Measurements from ENCODE around the gene MB21D2.

Gene MB21D2

GRCh38 chr3:192826214-192827006 lies 91.2 kb downstream of the MB21D2 start:
- H3K4me1 Mint-ChIP-seq (ENCODE audit: low read depth in 2 of 2), result peaks cover 0 to under 1% of the 10 kb centered on the region in 2 donors
- H3K9me3 Mint-ChIP-seq, result peaks cover 3 to 6% of the 10 kb centered on the region in 2 donors
- H3K36me3 Mint-ChIP-seq (ENCODE audit: insufficient read depth), result peaks cover 4% of the 10 kb centered on the region
- no peak for ATAC-seq (replicated peaks)
- H3K27me3 Mint-ChIP-seq, result no peaks in the 10 kb centered on the region
- no peak overlapping the region for H3K27ac Mint-ChIP-seq
- no peak overlapping the region for H3K4me3 Mint-ChIP-seq
- no peak for DNase-seq

- Mint-ChIP-seq H3K27me3 (no peaks in the 10 kb centered on the region), H3K36me3 (ENCODE audit: insufficient read depth) (peaks cover 4% of the 10 kb centered on the region), H3K4me1 (ENCODE audit: low read depth in 2 of 2) (no peaks in the 10 kb centered on the region), H3K9me3 (peaks cover 3 to 6% of the 10 kb centered on the region in 2 donors), H3K4me3 (no peak overlapping the region), H3K27ac (no peak overlapping the region)
- DNase-seq, result no peak
- ATAC-seq (replicated peaks), result no peak
These were observed 91.9 kb downstream of the MB21D2 start for GRCh38 chr3:192825657-192826200.

DNA sequence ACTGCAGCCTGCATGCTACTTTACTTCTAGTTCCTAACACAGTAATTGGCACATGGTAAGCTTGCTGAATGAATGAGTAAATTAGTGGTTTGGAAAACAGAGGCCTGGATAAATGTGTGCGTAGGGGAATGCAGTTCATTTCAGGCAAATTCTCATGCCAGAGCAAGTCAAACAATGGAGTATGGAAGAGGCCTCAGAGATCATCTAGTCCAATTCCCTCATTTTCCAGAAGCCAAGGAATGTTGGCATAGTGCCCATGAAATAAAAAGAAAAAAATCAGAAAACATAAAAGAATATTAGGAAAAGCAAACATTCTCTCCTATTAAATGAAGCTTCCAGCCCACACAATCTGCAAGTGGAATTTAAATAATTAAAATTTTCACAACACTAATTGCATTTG lies 92.4 kb downstream of the MB21D2 start:
- ATAC-seq (replicated peaks) (no peak), DNase-seq (no peak)
- no peaks in the 10 kb centered on the region for H3K27me3 Mint-ChIP-seq
- peaks cover 3 to 6% of the 10 kb centered on the region in 2 donors for H3K9me3 Mint-ChIP-seq
- H3K36me3 Mint-ChIP-seq (ENCODE audit: insufficient read depth), result peaks cover 8% of the 10 kb centered on the region
- H3K4me1 Mint-ChIP-seq (ENCODE audit: low read depth in 2 of 2), result no peaks in the 10 kb centered on the region
- no peak overlapping the region for H3K4me3 Mint-ChIP-seq
- no peak overlapping the region for H3K27ac Mint-ChIP-seq

DNA sequence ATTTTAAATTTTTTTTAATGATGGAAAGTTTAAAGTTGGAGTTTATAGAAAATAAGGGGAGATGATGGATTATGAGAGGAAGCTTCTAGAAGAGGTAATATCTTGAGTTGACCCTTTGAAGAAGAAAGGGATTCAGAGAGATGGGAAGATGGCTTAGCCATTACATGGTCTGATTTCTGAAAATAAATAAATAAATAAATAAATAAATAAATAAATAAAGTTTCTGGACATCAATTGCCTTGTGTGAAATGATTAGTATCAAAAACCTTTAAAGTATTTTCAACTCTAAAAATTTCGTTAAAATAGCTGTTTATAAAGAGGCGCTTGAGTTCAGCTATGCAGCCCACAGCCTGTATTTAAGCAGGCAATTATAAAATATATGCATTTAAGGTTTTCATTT lies 93.3 kb downstream of the MB21D2 start:
- H3K36me3 Mint-ChIP-seq (ENCODE audit: insufficient read depth), result peaks cover 8% of the 10 kb centered on the region
- H3K9me3 Mint-ChIP-seq, result peaks cover 3 to 6% of the 10 kb centered on the region in 2 donors
- ATAC-seq (replicated peaks) (no peak), DNase-seq (no peak)
- H3K27ac Mint-ChIP-seq, result no peak overlapping the region
- H3K4me1 Mint-ChIP-seq (ENCODE audit: low read depth in 2 of 2), result no peaks in the 10 kb centered on the region
- no peak overlapping the region for H3K4me3 Mint-ChIP-seq
- H3K27me3 Mint-ChIP-seq, result no peaks in the 10 kb centered on the region

GRCh38 chr3:192821161-192821560 lies 96.5 kb downstream of the MB21D2 start:
- H3K27me3 Mint-ChIP-seq, result no peaks in the 10 kb centered on the region
- H3K36me3 Mint-ChIP-seq (ENCODE audit: insufficient read depth), result peaks cover 4% of the 10 kb centered on the region
- peaks cover 0 to 8% of the 10 kb centered on the region in 2 donors for H3K4me1 Mint-ChIP-seq (ENCODE audit: low read depth in 2 of 2)
- ATAC-seq (replicated peaks) (no peak), DNase-seq (no peak)
- H3K4me3 Mint-ChIP-seq, result no peak overlapping the region
- peaks cover 0 to 1% of the 10 kb centered on the region in 2 donors for H3K9me3 Mint-ChIP-seq
- no peak overlapping the region for H3K27ac Mint-ChIP-seq

- no peak for ATAC-seq (replicated peaks)
- Mint-ChIP-seq H3K36me3 (ENCODE audit: insufficient read depth) (peaks cover 4% of the 10 kb centered on the region), H3K27me3 (no peaks in the 10 kb centered on the region), H3K4me3 (no peak overlapping the region), H3K9me3 (peaks cover 0 to 1% of the 10 kb centered on the region in 2 donors), H3K27ac (no peak overlapping the region), H3K4me1 (ENCODE audit: low read depth in 2 of 2) (peaks cover 0 to 8% of the 10 kb centered on the region in 2 donors)
- no peak for DNase-seq
These were observed 97.5 kb downstream of the MB21D2 start for GRCh38 chr3:192820161-192820560.

GRCh38 chr3:192819001-192819569 lies 98.6 kb downstream of the MB21D2 start:
- H3K4me1 Mint-ChIP-seq (ENCODE audit: low read depth in 2 of 2), result peaks cover 0 to 8% of the 10 kb centered on the region in 2 donors
- H3K9me3 Mint-ChIP-seq, result peaks cover 0 to 1% of the 10 kb centered on the region in 2 donors
- H3K27me3 Mint-ChIP-seq, result no peaks in the 10 kb centered on the region
- peak overlapping the region in 1 of 2 donors; percentile 7 for H3K27ac Mint-ChIP-seq
- ATAC-seq (replicated peaks) (peak; percentile 78), DNase-seq (no peak)
- H3K36me3 Mint-ChIP-seq (ENCODE audit: insufficient read depth), result peaks cover 7% of the 10 kb centered on the region
- H3K4me3 Mint-ChIP-seq, result no peak overlapping the region

- Mint-ChIP-seq H3K4me3 (no peak overlapping the region), H3K9me3 (peaks cover 0 to 1% of the 10 kb centered on the region in 2 donors), H3K4me1 (ENCODE audit: low read depth in 2 of 2) (peaks cover 0 to 8% of the 10 kb centered on the region in 2 donors), H3K36me3 (ENCODE audit: insufficient read depth) (peaks cover 7% of the 10 kb centered on the region), H3K27me3 (no peaks in the 10 kb centered on the region), H3K27ac (peak overlapping the region in 1 of 2 donors; percentile 20)
- no peak for ATAC-seq (replicated peaks)
- no peak for DNase-seq
These were observed 99.5 kb downstream of the MB21D2 start for GRCh38 chr3:192818126-192818525.

GRCh38 chr3:192817506-192817905 lies 100.2 kb downstream of the MB21D2 start:
- Mint-ChIP-seq H3K27ac (peak overlapping the region in 1 of 2 donors; percentile 20), H3K27me3 (no peaks in the 10 kb centered on the region), H3K9me3 (peaks cover 0 to 1% of the 10 kb centered on the region in 2 donors), H3K4me1 (ENCODE audit: low read depth in 2 of 2) (peaks cover 0 to 8% of the 10 kb centered on the region in 2 donors), H3K4me3 (no peak overlapping the region), H3K36me3 (ENCODE audit: insufficient read depth) (peaks cover 7% of the 10 kb centered on the region)
- DNase-seq (no peak), ATAC-seq (replicated peaks) (no peak)

GRCh38 chr3:192817053-192817452 lies 100.6 kb downstream of the MB21D2 start:
- H3K36me3 Mint-ChIP-seq (ENCODE audit: insufficient read depth), result peaks cover 7% of the 10 kb centered on the region
- H3K9me3 Mint-ChIP-seq, result peaks cover 0 to 1% of the 10 kb centered on the region in 2 donors
- peak overlapping the region in 1 of 2 donors; percentile 20 for H3K27ac Mint-ChIP-seq
- no peak overlapping the region for H3K4me3 Mint-ChIP-seq
- peaks cover 0 to 8% of the 10 kb centered on the region in 2 donors for H3K4me1 Mint-ChIP-seq (ENCODE audit: low read depth in 2 of 2)
- ATAC-seq (replicated peaks) (no peak), DNase-seq (no peak)
- H3K27me3 Mint-ChIP-seq, result no peaks in the 10 kb centered on the region

- Mint-ChIP-seq H3K9me3 (no peaks in the 10 kb centered on the region), H3K27me3 (no peaks in the 10 kb centered on the region), H3K36me3 (ENCODE audit: insufficient read depth) (peaks cover 7% of the 10 kb centered on the region), H3K4me3 (no peak overlapping the region), H3K27ac (no peak overlapping the region), H3K4me1 (ENCODE audit: low read depth in 2 of 2) (peaks cover 0 to 8% of the 10 kb centered on the region in 2 donors)
- peak; percentile 16 for ATAC-seq (replicated peaks)
- DNase-seq, result no peak
These were observed 101.3 kb downstream of the MB21D2 start for GRCh38 chr3:192816351-192816750.

DNA sequence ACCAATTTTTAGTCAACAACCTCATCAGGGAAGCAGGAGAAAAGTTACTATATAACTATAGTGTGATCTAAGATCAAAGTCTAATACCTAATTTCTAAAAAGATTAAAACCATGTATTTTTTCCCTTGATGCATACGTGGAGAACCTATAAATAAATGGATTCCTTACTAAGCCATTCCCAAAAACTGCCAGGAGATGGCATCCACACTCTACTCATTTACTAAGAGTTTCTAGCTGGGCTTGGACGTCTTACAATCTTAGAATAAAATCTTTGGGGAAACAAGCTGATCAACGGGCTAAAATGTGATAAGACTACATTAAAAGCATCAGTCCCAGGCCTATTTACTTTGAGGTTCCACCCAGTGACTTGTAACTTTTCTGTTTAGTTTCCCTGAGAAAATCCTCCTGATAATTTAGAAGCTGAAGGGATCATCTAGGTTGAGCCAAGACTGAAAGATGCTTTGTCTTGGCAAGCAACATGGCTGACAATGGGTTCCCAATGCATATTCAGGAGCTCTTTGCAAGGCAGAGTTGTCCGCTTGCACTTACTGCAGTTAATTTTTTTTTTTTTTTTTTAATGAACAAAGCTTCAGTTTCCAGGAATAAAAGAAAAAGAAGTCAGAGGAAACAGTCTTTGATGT lies 104.8 kb downstream of the MB21D2 start:
- no peak for ATAC-seq (replicated peaks)
- Mint-ChIP-seq H3K27me3 (no peaks in the 10 kb centered on the region), H3K27ac (no peak overlapping the region), H3K36me3 (ENCODE audit: insufficient read depth) (peaks cover 2% of the 10 kb centered on the region), H3K4me3 (no peak overlapping the region), H3K9me3 (no peaks in the 10 kb centered on the region), H3K4me1 (ENCODE audit: low read depth in 2 of 2) (peaks cover 0 to 5% of the 10 kb centered on the region in 2 donors)
- DNase-seq, result no peak

DNA sequence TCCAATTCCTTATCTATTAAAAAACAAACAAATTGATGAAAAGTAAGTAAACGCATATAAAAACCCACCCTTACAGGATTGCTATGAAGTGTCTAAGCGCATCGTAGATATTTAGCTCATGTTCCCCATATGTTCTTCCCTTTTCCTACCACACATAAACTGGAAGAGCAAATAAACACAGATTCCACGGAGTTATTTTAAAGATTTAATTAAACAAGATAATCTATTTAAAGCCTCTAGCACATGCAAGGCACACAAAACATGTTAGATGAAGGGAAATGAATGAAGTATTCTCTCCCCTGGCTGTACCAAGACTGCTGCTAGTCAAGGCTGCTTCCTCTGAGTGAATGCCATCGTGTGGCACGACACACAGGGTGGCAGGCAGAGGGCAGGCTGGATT lies 111.9 kb downstream of the MB21D2 start:
- H3K36me3 Mint-ChIP-seq (ENCODE audit: insufficient read depth), result no peaks in the 10 kb centered on the region
- peaks cover 0 to 5% of the 10 kb centered on the region in 2 donors for H3K4me1 Mint-ChIP-seq (ENCODE audit: low read depth in 2 of 2)
- no peak for ATAC-seq (replicated peaks)
- H3K27ac Mint-ChIP-seq, result no peak overlapping the region
- H3K27me3 Mint-ChIP-seq, result no peaks in the 10 kb centered on the region
- no peak overlapping the region for H3K4me3 Mint-ChIP-seq
- H3K9me3 Mint-ChIP-seq, result no peaks in the 10 kb centered on the region
- no peak for DNase-seq
